HG03439 (cell line): ENCODE results near the gene OLFML2B.

Experiments used
- ATAC-seq: cut with Tn5 transposase; IDR thresholded peaks from one replicate; pipeline ENCODE4 v1.9.1; 2021; ENCODE audit warnings: mild to moderate bottlenecking, moderate library complexity; ENCODE audit not compliant: unreplicated experiment

The OLFML2B gene

GRCh38 chr1:161948435-161948834, 75.2 kb downstream of the OLFML2B start:
- no peak for ATAC-seq

GRCh38 chr1:161946071-161946987, 77.3 kb downstream of the OLFML2B start:
- ATAC-seq, result no peak

- no peak for ATAC-seq
Measured at GRCh38 chr1:161945306-161946060, 78.2 kb downstream of the OLFML2B start.

GRCh38 chr1:161944381-161944780, 79.3 kb downstream of the OLFML2B start:
- ATAC-seq, result no peak

GRCh38 chr1:161943737-161944136, 79.9 kb downstream of the OLFML2B start:
- ATAC-seq, result no peak

- ATAC-seq, result no peak
Measured at GRCh38 chr1:161941726-161942436, 81.8 kb downstream of the OLFML2B start.

GRCh38 chr1:161940866-161941591, 82.6 kb downstream of the OLFML2B start:
- no peak for ATAC-seq

- no peak for ATAC-seq
Measured at GRCh38 chr1:161936786-161937185, 86.9 kb downstream of the OLFML2B start.

- ATAC-seq, result no peak
Measured at GRCh38 chr1:161935264-161935663, 88.4 kb downstream of the OLFML2B start.

- ATAC-seq, result no peak
Measured at GRCh38 chr1:161933592-161934588, 89.8 kb downstream of the OLFML2B start.
